ENCODE data around the gene FGF5.
"Not testable (repeated sequence)": the region's sequence is repeated elsewhere in the genome, so short reads cannot be mapped to it uniquely, and the experiment has no call there.

Gene FGF5

DNA sequence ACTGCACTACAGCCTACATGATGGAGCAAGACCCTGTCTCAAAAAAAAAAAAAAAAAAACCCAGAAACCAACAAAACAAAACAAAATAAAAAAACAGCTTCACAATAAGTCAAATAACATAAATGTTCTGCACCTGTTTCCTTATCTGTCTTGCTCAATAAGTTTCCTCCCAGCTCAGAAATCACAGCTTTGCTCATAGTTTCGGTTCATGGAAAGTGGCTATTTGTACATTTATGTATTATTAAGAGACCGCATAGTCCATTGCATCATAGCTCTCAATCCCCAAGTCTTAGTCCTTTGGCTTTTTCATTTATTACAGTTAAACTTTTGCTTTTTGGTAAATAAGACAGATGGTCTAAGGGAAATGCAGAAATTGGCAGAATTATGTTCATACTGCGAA lies 44.7 kb downstream of the FGF5 start:
- DNase-seq (ENCODE audit: low read depth) = no peak
- no peak overlapping the region for H3K4me3 ChIP-seq (ENCODE audit: low read length)
- TF ChIP-seq, protein P1, sequence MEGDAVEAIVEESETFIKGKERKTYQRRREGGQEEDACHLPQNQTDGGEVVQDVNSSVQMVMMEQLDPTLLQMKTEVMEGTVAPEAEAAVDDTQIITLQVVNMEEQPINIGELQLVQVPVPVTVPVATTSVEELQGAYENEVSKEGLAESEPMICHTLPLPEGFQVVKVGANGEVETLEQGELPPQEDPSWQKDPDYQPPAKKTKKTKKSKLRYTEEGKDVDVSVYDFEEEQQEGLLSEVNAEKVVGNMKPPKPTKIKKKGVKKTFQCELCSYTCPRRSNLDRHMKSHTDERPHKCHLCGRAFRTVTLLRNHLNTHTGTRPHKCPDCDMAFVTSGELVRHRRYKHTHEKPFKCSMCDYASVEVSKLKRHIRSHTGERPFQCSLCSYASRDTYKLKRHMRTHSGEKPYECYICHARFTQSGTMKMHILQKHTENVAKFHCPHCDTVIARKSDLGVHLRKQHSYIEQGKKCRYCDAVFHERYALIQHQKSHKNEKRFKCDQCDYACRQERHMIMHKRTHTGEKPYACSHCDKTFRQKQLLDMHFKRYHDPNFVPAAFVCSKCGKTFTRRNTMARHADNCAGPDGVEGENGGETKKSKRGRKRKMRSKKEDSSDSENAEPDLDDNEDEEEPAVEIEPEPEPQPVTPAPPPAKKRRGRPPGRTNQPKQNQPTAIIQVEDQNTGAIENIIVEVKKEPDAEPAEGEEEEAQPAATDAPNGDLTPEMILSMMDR (IDR thresholded peaks at IDR 0.05; ENCODE audit: insufficient read depth, low read depth, low read length, missing control alignments) = no peak

DNA sequence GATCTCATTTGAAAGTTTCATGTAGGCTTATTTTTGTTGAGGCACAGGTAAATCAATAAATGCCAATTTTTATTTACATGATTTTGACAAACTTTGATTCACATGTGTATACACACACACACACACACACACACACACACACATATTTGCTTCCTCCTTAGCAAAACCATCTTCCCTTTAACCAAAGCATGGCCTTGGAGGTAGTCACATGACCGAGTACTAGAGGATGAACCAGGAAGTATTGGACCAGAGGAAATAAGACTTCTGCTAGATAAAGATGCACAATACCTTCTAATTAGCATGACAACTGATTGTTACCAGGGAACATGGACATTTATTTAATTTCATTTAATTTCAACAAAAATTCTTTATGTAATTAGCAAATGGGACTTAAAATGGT lies 45.7 kb downstream of the FGF5 start:
- TF ChIP-seq, protein P1 (IDR thresholded peaks at IDR 0.05; ENCODE audit: insufficient read depth, low read depth, low read length, missing control alignments) = no peak

DNA sequence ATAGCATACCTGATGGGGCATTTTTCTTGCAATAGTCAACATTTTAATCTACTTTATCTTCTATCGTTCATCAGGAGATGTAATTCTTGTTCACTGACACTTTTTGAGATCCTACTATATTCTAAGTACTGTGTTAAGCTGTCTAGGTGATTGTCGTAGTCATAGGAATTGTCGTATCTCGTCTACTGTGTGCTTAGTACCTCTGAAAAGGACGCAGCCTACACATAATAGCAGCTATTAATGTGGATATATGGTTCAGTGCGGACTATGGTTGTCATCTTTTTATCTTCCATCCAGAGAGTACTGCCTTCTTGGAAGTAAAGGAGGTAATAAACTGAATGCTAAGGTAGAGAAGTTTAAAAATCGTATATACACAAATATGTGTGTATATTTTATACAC lies 47.2 kb downstream of the FGF5 start:
- TF ChIP-seq, protein P1 (IDR thresholded peaks at IDR 0.05; ENCODE audit: insufficient read depth, low read depth, low read length, missing control alignments) = no peak

More for the DNA sequence above, 45.7 kb downstream of the FGF5 start:
- no peak for DNase-seq (ENCODE audit: low read depth)
- no peak overlapping the region for H3K4me3 ChIP-seq (ENCODE audit: low read length)

DNA sequence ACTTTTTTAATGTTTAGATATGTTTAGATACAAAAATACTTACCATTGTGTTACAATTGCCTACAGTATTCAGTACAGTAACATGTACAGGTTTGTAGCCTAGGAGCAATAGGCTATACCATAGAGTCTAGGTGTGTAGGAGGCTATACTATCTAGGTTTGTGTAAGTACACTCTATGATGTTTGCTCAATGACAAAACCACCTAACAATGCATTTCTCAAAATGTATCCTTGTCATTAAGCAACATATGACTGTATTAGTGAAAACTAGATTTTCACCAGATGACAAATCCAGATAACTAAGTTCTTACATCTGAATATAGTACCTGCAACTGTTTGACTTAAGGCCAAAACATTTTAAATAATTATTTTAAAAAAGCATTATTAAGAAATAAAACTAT lies 49.4 kb downstream of the FGF5 start:
- DNase-seq (ENCODE audit: low read depth) = peak; percentile 81
- not testable (repeated sequence) for H3K4me3 ChIP-seq (ENCODE audit: low read length)

More for the DNA sequence above, 47.2 kb downstream of the FGF5 start:
- no peak overlapping the region for H3K4me3 ChIP-seq (ENCODE audit: low read length)
- DNase-seq (ENCODE audit: low read depth) = no peak

DNA sequence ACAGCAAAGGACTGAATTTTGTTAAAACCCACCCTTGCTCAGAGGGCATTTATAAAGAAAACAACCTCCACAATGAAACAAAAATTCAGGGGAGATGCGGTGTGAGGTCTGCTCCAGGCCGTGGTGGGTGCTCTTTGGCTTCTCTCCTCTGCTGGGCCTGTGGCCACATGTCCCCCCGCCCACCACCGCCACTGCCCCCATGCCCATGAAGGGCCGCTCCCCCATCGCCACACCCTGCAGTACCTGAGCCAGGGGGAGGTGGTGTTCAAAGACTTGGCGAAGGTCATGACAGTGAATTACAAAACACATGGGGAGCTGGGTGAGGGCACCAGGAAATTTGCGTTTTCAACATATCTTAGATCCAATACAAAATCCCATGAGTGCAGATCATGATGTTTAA lies 54.9 kb downstream of the FGF5 start:
- no peak overlapping the region for H3K4me3 ChIP-seq (ENCODE audit: low read length)
- no peak for DNase-seq (ENCODE audit: low read depth)
- TF ChIP-seq, protein P1 (IDR thresholded peaks at IDR 0.05; ENCODE audit: insufficient read depth, low read depth, low read length, missing control alignments) = no peak

DNA sequence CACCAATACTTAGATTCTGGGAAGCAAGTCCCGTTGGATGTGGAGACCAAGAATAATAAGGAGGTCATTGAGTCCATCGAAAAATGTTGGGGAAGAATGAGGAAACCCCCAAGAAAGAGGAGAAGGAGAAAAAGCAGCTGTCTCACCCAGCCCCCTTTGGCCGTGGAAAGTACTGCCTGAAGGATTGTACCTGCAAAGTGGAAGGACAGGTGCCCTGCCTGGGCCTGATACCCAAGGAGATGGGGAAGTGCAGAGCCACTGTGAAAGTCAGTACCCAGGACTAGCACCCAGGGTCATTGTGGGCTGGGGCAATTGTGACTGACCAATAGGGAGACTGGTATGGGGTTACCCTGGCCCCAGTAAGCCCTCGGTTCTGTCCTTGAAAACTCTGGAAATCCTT lies 55.3 kb downstream of the FGF5 start:
- TF ChIP-seq, protein P1 (IDR thresholded peaks at IDR 0.05; ENCODE audit: insufficient read depth, low read depth, low read length, missing control alignments) = no peak
- DNase-seq (ENCODE audit: low read depth) = no peak
- H3K4me3 ChIP-seq (ENCODE audit: low read length) = no peak overlapping the region

DNA sequence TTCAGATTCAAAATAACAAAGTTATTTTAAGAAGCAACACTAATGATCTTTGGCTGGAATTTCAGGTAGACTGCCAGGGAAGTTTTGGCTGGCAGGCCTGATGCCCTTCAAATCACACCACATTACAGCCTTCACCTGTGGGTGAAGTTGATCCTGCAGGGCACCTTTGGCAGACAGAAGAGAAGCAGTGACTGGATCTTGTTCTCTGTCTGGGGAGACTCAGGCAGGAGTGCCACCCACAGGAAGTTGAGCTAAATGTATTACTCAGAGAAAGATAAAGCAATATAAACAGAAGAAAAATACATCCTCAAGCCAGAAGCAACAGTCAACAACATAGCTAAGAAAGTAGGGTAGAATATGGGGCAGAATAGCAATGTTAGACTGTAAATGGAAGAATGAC lies 56.3 kb downstream of the FGF5 start:
- TF ChIP-seq, protein P1 (IDR thresholded peaks at IDR 0.05; ENCODE audit: insufficient read depth, low read depth, low read length, missing control alignments) = peak; percentile 58
- DNase-seq (ENCODE audit: low read depth) = peak; percentile 79
- H3K4me3 ChIP-seq (ENCODE audit: low read length) = no peak overlapping the region

DNA sequence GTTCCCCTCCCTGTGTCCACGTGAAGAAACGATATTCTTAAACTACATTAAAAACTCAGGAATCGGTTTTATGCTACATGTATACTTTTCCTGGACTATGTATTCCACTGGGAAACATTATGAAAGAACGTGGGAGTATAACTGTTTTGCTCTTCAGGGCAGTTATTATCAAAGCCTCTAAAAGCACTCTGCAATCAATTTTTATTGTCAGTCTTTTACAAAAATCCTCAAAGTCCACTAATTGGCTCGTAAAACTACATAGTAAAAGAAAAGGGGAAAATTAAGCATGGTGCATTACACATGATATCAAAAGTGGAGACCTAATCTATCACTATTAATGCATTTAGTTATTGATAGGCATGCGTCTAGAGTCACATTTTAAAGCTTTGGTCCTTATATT lies 57.7 kb downstream of the FGF5 start:
- DNase-seq (ENCODE audit: low read depth) = no peak
- TF ChIP-seq, protein P1 (IDR thresholded peaks at IDR 0.05; ENCODE audit: insufficient read depth, low read depth, low read length, missing control alignments) = no peak
- no peak overlapping the region for H3K4me3 ChIP-seq (ENCODE audit: low read length)
